Activated CD8-positive, alpha-beta T cell treated with anti-CD3 and anti-CD28 coated beads for 36 hours (primary cell): Measurements from ENCODE around the gene CKAP5. TPM values are rescaled to one million over a fixed set of nuclear protein-coding genes. Genes with fewer than 3 reads are reported as not detected.

Source experiments
- ATAC-seq: fragments of 200-7000 bp; cut with Tn5 transposase; one replicate; pipeline ENCODE4 v1.10.0; 2021; ENCODE audit warnings: mild to moderate bottlenecking, moderate library complexity
- CTCF ChIA-PET: fragments of 350-600 bp; sonication (Branson Sonifier 250); formaldehyde crosslinking; loops from one replicate; lab custom pipeline; 2021; ENCODE audit warnings: antibody characterized with exemption; lab: Charles Lee
- POLR2A ChIA-PET: fragments of 350-600 bp; sonication (Branson Sonifier 250); formaldehyde crosslinking; loops from one replicate; lab custom pipeline; 2021; ENCODE audit warnings: antibody characterized with exemption; lab: Charles Lee
- DNase-seq: peaks from one replicate; pipeline ENCODE4 v3.0.0-alpha.2; 2020
- H3K27ac Mint-ChIP-seq: one replicate; pipeline ENCODE4 v1.8.0; 2021; ENCODE audit warnings: mild to moderate bottlenecking, mixed read lengths
- H3K27me3 Mint-ChIP-seq: one replicate; pipeline ENCODE4 v1.8.0; 2021; ENCODE audit warnings: mixed read lengths
- H3K36me3 Mint-ChIP-seq: one replicate; pipeline ENCODE4 v1.8.0; 2021; ENCODE audit warnings: low read depth, mixed read lengths
- H3K4me1 Mint-ChIP-seq: one replicate; pipeline ENCODE4 v1.8.0; 2021; ENCODE audit warnings: low read depth, mixed read lengths
- H3K4me3 Mint-ChIP-seq: one replicate; pipeline ENCODE4 v1.8.0; 2021; ENCODE audit warnings: mild to moderate bottlenecking, moderate library complexity, mixed read lengths
- H3K9me3 Mint-ChIP-seq: one replicate; pipeline ENCODE4 v1.8.0; 2021; ENCODE audit warnings: mixed read lengths
- intact Hi-C: fragments of 100-400 bp; cut with micrococcal nuclease; formaldehyde crosslinking; loops from one replicate; pipeline ENCODE4 v1.10.0; 2022
- total RNA-seq, 2 experiments: library from RNA; stranded (reverse); gene quantifications; one replicate each; pipeline ENCODE4 v1.2.3, GENCODE V29; 2021
- TF ChIP-seq, protein P1 (sequence below): fragments of 200-600 bp; IDR thresholded peaks from one replicate; pipeline ENCODE4 v1.8.0; 2022; ENCODE audit warnings: antibody characterized with exemption, mild to moderate bottlenecking

CKAP5 gene
- total RNA-seq, 2 experiments from 2014 or later: 137 to 145 TPM

GRCh38 chr11:46743693-46744339 is 102.3 kb downstream of the CKAP5 start:
- CTCF ChIA-PET: interaction anchor here (1.1 kb wide), 1 partner anchor 90 kb away, joined by 3 read pairs; no protein-coding TSS in a partner anchor
- no peak for ATAC-seq
- H3K27ac Mint-ChIP-seq: no peak overlapping the region
- TF ChIP-seq, protein P1, sequence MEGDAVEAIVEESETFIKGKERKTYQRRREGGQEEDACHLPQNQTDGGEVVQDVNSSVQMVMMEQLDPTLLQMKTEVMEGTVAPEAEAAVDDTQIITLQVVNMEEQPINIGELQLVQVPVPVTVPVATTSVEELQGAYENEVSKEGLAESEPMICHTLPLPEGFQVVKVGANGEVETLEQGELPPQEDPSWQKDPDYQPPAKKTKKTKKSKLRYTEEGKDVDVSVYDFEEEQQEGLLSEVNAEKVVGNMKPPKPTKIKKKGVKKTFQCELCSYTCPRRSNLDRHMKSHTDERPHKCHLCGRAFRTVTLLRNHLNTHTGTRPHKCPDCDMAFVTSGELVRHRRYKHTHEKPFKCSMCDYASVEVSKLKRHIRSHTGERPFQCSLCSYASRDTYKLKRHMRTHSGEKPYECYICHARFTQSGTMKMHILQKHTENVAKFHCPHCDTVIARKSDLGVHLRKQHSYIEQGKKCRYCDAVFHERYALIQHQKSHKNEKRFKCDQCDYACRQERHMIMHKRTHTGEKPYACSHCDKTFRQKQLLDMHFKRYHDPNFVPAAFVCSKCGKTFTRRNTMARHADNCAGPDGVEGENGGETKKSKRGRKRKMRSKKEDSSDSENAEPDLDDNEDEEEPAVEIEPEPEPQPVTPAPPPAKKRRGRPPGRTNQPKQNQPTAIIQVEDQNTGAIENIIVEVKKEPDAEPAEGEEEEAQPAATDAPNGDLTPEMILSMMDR: no peak
- intact Hi-C loops: no loop called here
- no peaks in the 10 kb centered on the region for H3K9me3 Mint-ChIP-seq
- POLR2A ChIA-PET: no interaction called here
- H3K36me3 Mint-ChIP-seq: peaks cover 57% of the 10 kb centered on the region
- no peak for DNase-seq
- no peak overlapping the region for H3K4me3 Mint-ChIP-seq
- H3K4me1 Mint-ChIP-seq: no peaks in the 10 kb centered on the region
- H3K27me3 Mint-ChIP-seq: no peaks in the 10 kb centered on the region

DNA sequence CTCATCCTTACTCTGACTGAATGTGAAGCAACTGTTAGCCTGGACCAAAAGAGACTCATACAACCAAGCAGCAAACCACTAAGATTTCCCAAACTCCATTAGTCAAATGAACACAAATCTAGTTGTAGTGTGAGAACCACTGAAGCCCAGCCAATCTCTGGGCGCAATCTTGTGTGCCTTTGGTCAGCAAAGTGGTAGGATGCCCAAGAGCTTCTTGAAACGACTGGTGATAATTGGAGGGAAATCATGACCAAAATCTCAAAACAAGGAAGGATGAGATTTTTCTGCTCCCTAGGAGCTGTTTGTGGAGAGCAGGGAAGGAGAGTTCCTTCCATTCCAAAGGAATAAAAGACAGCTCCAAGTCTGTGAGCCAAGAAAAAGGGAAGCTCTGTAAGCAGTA is 103.0 kb downstream of the CKAP5 start:
- no peak overlapping the region for H3K4me3 Mint-ChIP-seq
- no peak for ATAC-seq
- ChIA-PET POLR2A (no interaction called here), CTCF (interaction anchor here (1.1 kb wide), 1 partner anchor 90 kb away, joined by 3 read pairs; no protein-coding TSS in a partner anchor)
- H3K27ac Mint-ChIP-seq: no peak overlapping the region
- intact Hi-C loops: no loop called here
- no peaks in the 10 kb centered on the region for H3K9me3 Mint-ChIP-seq
- H3K4me1 Mint-ChIP-seq: no peaks in the 10 kb centered on the region
- TF ChIP-seq, protein P1: no peak
- DNase-seq: no peak
- no peaks in the 10 kb centered on the region for H3K27me3 Mint-ChIP-seq
- peaks cover 54% of the 10 kb centered on the region for H3K36me3 Mint-ChIP-seq

DNA sequence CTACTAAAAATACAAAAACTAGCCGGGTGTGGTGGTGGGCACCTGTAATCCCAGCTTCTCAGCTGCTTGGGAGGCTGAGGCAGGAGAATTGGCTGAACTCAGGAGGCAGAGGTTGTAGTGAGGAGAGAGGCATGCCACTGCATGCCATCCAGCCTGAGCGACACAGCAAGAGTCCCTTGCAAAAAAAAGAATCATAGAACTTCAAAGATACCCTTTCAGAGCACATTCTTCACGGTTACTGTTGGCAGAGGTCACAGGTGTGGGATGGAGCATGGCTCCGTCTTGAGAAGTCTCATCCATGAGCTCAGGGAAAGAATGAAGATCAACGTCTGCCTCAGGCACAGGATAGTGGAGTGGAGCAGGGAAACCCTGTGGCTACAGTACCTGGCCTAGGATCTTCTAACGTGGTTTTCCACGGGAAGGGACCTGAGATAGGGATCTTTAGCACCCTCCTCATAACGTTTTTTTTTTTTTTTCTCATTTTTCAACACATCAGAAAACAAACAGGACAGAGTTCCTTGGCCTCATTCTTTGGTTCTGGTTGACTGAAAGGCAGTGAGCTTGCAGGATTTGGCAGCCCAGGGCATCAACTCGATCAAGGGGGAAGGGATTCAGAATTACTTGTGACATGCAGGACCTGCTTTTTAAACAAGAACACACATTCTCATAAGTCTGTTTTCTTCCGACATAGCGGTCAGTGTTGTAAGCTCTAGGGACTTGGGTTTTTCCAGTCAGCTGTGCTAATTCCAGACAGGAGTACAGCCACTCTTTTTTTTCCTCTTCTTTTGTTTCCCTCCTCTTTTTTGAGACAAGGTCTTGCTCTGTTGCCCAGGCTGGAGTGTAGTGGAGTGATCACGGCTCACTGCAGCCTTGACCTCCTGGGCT is 104.2 kb downstream of the CKAP5 start:
- no peak overlapping the region for H3K4me3 Mint-ChIP-seq
- no peak for DNase-seq
- TF ChIP-seq, protein P1: no peak
- ChIA-PET POLR2A (interaction anchor here (1.5 kb wide), 1 partner anchor 11 kb away, joined by 5 read pairs; no protein-coding TSS in a partner anchor), CTCF (no interaction called here)
- intact Hi-C loops: no loop called here
- H3K9me3 Mint-ChIP-seq: no peaks in the 10 kb centered on the region
- no peak overlapping the region for H3K27ac Mint-ChIP-seq
- H3K27me3 Mint-ChIP-seq: no peaks in the 10 kb centered on the region
- no peak for ATAC-seq
- no peaks in the 10 kb centered on the region for H3K4me1 Mint-ChIP-seq
- peaks cover 47% of the 10 kb centered on the region for H3K36me3 Mint-ChIP-seq

DNA sequence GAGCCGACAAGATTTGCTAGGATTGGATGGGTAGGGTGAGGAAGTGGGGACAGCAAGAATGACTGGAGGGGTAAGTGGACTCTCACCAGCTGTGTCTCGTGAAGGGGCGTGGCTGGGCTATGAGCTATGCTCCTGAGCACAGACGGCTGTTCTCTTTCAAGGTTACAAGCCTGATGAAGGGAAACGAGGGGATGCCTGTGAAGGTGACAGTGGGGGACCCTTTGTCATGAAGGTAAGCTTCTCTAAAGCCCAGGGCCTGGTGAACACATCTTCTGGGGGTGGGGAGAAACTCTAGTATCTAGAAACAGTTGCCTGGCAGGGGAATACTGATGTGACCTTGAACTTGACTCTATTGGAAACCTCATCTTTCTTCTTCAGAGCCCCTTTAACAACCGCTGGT is 107.2 kb downstream of the CKAP5 start:
- ATAC-seq (no peak), DNase-seq (no peak)
- Mint-ChIP-seq H3K9me3 (no peaks in the 10 kb centered on the region), H3K27me3 (no peaks in the 10 kb centered on the region), H3K4me3 (no peak overlapping the region), H3K27ac (no peak overlapping the region), H3K4me1 (no peaks in the 10 kb centered on the region), H3K36me3 (peaks cover 29% of the 10 kb centered on the region)
- POLR2A ChIA-PET: interaction anchor here (0.6 kb wide), 1 partner anchor 11 kb away, joined by 3 read pairs; no protein-coding TSS in a partner anchor
- TF ChIP-seq, protein P1: no peak
- CTCF ChIA-PET: interaction anchor here (0.6 kb wide), 1 partner anchor 68 kb away, joined by 3 read pairs; no protein-coding TSS in a partner anchor
- intact Hi-C loops: no loop called here
